HEK293 (cell line): Measurements from ENCODE around the gene LAIR2.

Experiments used
- BCL11A ChIP-seq: fragments of 450-650 bp; formaldehyde crosslinking; IDR thresholded peaks from 2 replicates; pipeline ENCODE4 v1.5.1; 2016; ENCODE audit warnings: low read depth, missing biosample characterization, missing genetic modification characterization
- BCL11B ChIP-seq: fragments of 450-650 bp; formaldehyde crosslinking; IDR thresholded peaks from 2 replicates; pipeline ENCODE4 v1.5.1; 2016; ENCODE audit warnings: low read depth, missing biosample characterization, missing genetic modification characterization
- EGR2 ChIP-seq: fragments of 450-650 bp; formaldehyde crosslinking; IDR thresholded peaks from 2 replicates; pipeline ENCODE4 v1.5.1; 2016; ENCODE audit warnings: low read depth, missing biosample characterization, missing genetic modification characterization
- HOXC10 ChIP-seq: sonication (generic); formaldehyde crosslinking; IDR thresholded peaks from 2 replicates; pipeline ENCODE4 v1.8.1; 2023; ENCODE audit warnings: mild to moderate bottlenecking, missing genetic modification reagents
- IKZF3 ChIP-seq: fragments of 450-650 bp; IDR thresholded peaks from 2 replicates; pipeline ENCODE4 v1.5.0; 2018; ENCODE audit warnings: missing biosample characterization, mild to moderate bottlenecking, missing genetic modification characterization, moderate library complexity
- KLF8 ChIP-seq: fragments of 450-650 bp; formaldehyde crosslinking; IDR thresholded peaks from 2 replicates; pipeline ENCODE4 v1.5.1; 2016; ENCODE audit warnings: missing biosample characterization, missing genetic modification characterization
- MEIS1 ChIP-seq: sonication (generic); formaldehyde crosslinking; IDR thresholded peaks from 2 replicates; pipeline ENCODE4 v1.8.1; 2022; ENCODE audit warnings: missing genetic modification reagents, mild to moderate bottlenecking, borderline replicate concordance
- OVOL3 ChIP-seq: fragments of 450-650 bp; formaldehyde crosslinking; IDR thresholded peaks from 2 replicates; pipeline ENCODE4 v1.5.1; 2016; ENCODE audit warnings: missing biosample characterization, missing genetic modification characterization
- PRDM6 ChIP-seq: fragments of 450-650 bp; formaldehyde crosslinking; IDR thresholded peaks from 2 replicates; pipeline ENCODE4 v1.5.1; 2017; ENCODE audit warnings: missing biosample characterization, missing genetic modification characterization
- SALL2 ChIP-seq: fragments of 450-650 bp; formaldehyde crosslinking; IDR thresholded peaks from 2 replicates; pipeline ENCODE4 v1.5.0; 2017; ENCODE audit warnings: missing biosample characterization, mild to moderate bottlenecking, missing genetic modification characterization, borderline replicate concordance
- SP3 ChIP-seq: fragments of 450-650 bp; formaldehyde crosslinking; IDR thresholded peaks from 2 replicates; pipeline ENCODE4 v1.5.1; 2016; ENCODE audit warnings: missing biosample characterization, missing genetic modification characterization
- WT1 ChIP-seq: fragments of 450-650 bp; formaldehyde crosslinking; IDR thresholded peaks from 2 replicates; pipeline ENCODE4 v1.5.1; 2016; ENCODE audit warnings: missing biosample characterization, missing genetic modification characterization
- ZBTB11 ChIP-seq: fragments of 450-650 bp; formaldehyde crosslinking; conservative IDR thresholded peaks from 2 replicates; pipeline ENCODE4 v1.5.1; 2016; ENCODE audit warnings: low read depth, missing biosample characterization, missing genetic modification characterization
- ZBTB17 ChIP-seq: fragments of 450-650 bp; formaldehyde crosslinking; IDR thresholded peaks from 2 replicates; pipeline ENCODE4 v1.5.1; 2016; ENCODE audit warnings: missing biosample characterization, missing genetic modification characterization
- ZNF133 ChIP-seq: fragments of 450-650 bp; formaldehyde crosslinking; IDR thresholded peaks from 2 replicates; pipeline ENCODE4 v1.5.1; 2016; ENCODE audit warnings: missing biosample characterization, missing genetic modification characterization
- ZNF155 ChIP-seq: fragments of 450-650 bp; formaldehyde crosslinking; IDR thresholded peaks from 2 replicates; pipeline ENCODE4 v1.5.1; 2016; ENCODE audit warnings: missing biosample characterization, missing genetic modification characterization
- ZNF157 ChIP-seq: fragments of 450-650 bp; formaldehyde crosslinking; IDR thresholded peaks from 2 replicates; pipeline ENCODE4 v1.5.1; 2016; ENCODE audit warnings: missing biosample characterization, missing genetic modification characterization
- ZNF19 ChIP-seq: fragments of 450-650 bp; formaldehyde crosslinking; IDR thresholded peaks from 2 replicates; pipeline ENCODE4; 2016; ENCODE audit warnings: missing biosample characterization, missing genetic modification characterization, low read depth
- ZNF214 ChIP-seq: fragments of 450-650 bp; formaldehyde crosslinking; IDR thresholded peaks from 2 replicates; pipeline ENCODE4 v1.5.1; 2017; ENCODE audit warnings: missing biosample characterization, mild to moderate bottlenecking, missing genetic modification characterization, borderline replicate concordance
- ZNF302 ChIP-seq: fragments of 450-650 bp; formaldehyde crosslinking; IDR thresholded peaks from 2 replicates; pipeline ENCODE4 v1.5.1; 2016; ENCODE audit warnings: missing biosample characterization, missing genetic modification characterization, low read depth
- ZNF394 ChIP-seq: fragments of 450-650 bp; formaldehyde crosslinking; IDR thresholded peaks from 2 replicates; pipeline ENCODE4 v1.5.1; 2016; ENCODE audit warnings: missing biosample characterization, missing genetic modification characterization, mild to moderate bottlenecking, moderate library complexity, borderline replicate concordance
- ZNF433 ChIP-seq: fragments of 450-650 bp; formaldehyde crosslinking; IDR thresholded peaks from 2 replicates; pipeline ENCODE4 v1.5.1; 2016; ENCODE audit warnings: missing biosample characterization, missing genetic modification characterization, low read depth
- ZNF560 ChIP-seq: fragments of 450-650 bp; formaldehyde crosslinking; IDR thresholded peaks from 2 replicates; pipeline ENCODE4 v1.5.1; 2017; ENCODE audit warnings: missing biosample characterization, missing genetic modification characterization, borderline replicate concordance
- ZNF561 ChIP-seq: fragments of 450-650 bp; IDR thresholded peaks from 2 replicates; pipeline ENCODE4 v1.5.1; 2018; ENCODE audit warnings: missing biosample characterization, missing genetic modification characterization, borderline replicate concordance
- ZNF596 ChIP-seq: fragments of 450-650 bp; IDR thresholded peaks from 2 replicates; pipeline ENCODE4 v1.5.0; 2018; ENCODE audit warnings: missing biosample characterization, mild to moderate bottlenecking, missing genetic modification characterization, moderate library complexity
- ZNF624 ChIP-seq: fragments of 450-650 bp; formaldehyde crosslinking; IDR thresholded peaks from 2 replicates; pipeline ENCODE4 v1.5.1; 2017; ENCODE audit warnings: missing biosample characterization, missing genetic modification characterization
- ZNF626 ChIP-seq: fragments of 450-650 bp; sonication (Bioruptor Pico); formaldehyde crosslinking; IDR thresholded peaks from 2 replicates; pipeline ENCODE4 v1.5.1; 2018; ENCODE audit warnings: missing biosample characterization, missing genetic modification characterization, inconsistent platforms
- ZNF629 ChIP-seq: fragments of 450-650 bp; formaldehyde crosslinking; IDR thresholded peaks from 2 replicates; pipeline ENCODE4 v1.5.1; 2017; ENCODE audit warnings: missing biosample characterization, missing genetic modification characterization
- ZNF654 ChIP-seq: fragments of 450-650 bp; formaldehyde crosslinking; IDR thresholded peaks from 2 replicates; pipeline ENCODE4 v1.5.1; 2016; ENCODE audit warnings: low read depth, missing biosample characterization, missing genetic modification characterization
- ZNF768 ChIP-seq: fragments of 450-650 bp; formaldehyde crosslinking; IDR thresholded peaks from 2 replicates; pipeline ENCODE4 v1.5.1; 2018; ENCODE audit warnings: missing biosample characterization, mild to moderate bottlenecking, missing genetic modification characterization
- ZNF785 ChIP-seq: fragments of 450-650 bp; formaldehyde crosslinking; IDR thresholded peaks from 2 replicates; pipeline ENCODE4 v1.5.1; 2016; ENCODE audit warnings: missing biosample characterization, missing genetic modification characterization
- ZSCAN18 ChIP-seq: fragments of 450-650 bp; formaldehyde crosslinking; IDR thresholded peaks from 2 replicates; pipeline ENCODE4 v1.5.1; 2016; ENCODE audit warnings: missing biosample characterization, missing genetic modification characterization
- ZSCAN4 ChIP-seq: fragments of 450-650 bp; formaldehyde crosslinking; IDR thresholded peaks from 2 replicates; pipeline ENCODE4 v1.5.1; 2017; ENCODE audit warnings: missing biosample characterization, missing genetic modification characterization

The LAIR2 gene

GRCh38 chr19:54464044-54464629 lies 38.5 kb upstream of the LAIR2 start (continued):
- 0 out of 2 replicates have a peak, but pooled peaks have one; percentile 58 for TF ChIP-seq ZSCAN4 (tag by site-specific recombination)
- TF ChIP-seq SP3 (tag by site-specific recombination): peak; percentile 97
- TF ChIP-seq ZNF768 (tag by site-specific recombination): no peak
- no peak for TF ChIP-seq EGR2 (tag by site-specific recombination)
- no peak for TF ChIP-seq ZNF157 (tag by site-specific recombination)
- peak; percentile 94 for TF ChIP-seq KLF8 (tag by site-specific recombination)
- TF ChIP-seq ZNF214 (tag by site-specific recombination): no peak
- TF ChIP-seq ZNF629: peak; percentile 12; the same call in 1 of the 2 replicates
- no peak for TF ChIP-seq ZNF624
- TF ChIP-seq ZNF654 (tag by site-specific recombination): no peak
- no peak for TF ChIP-seq MEIS1 (CRISPR knock-in tag)
- no peak for TF ChIP-seq ZNF626
- TF ChIP-seq SALL2 (tag by site-specific recombination): no peak
- no peak for TF ChIP-seq ZNF133 (tag by site-specific recombination)
- TF ChIP-seq ZNF785 (tag by site-specific recombination): no peak
- no peak for TF ChIP-seq ZNF561 (tag by site-specific recombination)
- no peak for TF ChIP-seq ZNF19 (tag by site-specific recombination)
- TF ChIP-seq ZNF596 (tag by site-specific recombination): no peak
- TF ChIP-seq ZBTB17 (tag by site-specific recombination): no peak
- TF ChIP-seq IKZF3: peak; percentile 29; the same call in 1 of the 2 replicates
- TF ChIP-seq OVOL3: no peak
- no peak for TF ChIP-seq ZNF433 (tag by site-specific recombination)
- no peak for TF ChIP-seq ZNF155
- TF ChIP-seq BCL11A (tag by site-specific recombination): no peak
- TF ChIP-seq ZNF302: no peak
- TF ChIP-seq PRDM6 (tag by site-specific recombination): no peak
- no peak for TF ChIP-seq ZNF560 (tag by site-specific recombination)
- TF ChIP-seq BCL11B (tag by site-specific recombination): no peak
- peak; percentile 76; the same call in 1 of the 2 replicates for TF ChIP-seq HOXC10 (CRISPR knock-in tag)
- TF ChIP-seq ZSCAN18 (tag by site-specific recombination): 0 out of 2 replicates have a peak, but pooled peaks have one; percentile 13
- TF ChIP-seq WT1 (tag by site-specific recombination): peak; percentile 54; the same call in 1 of the 2 replicates
- no peak for TF ChIP-seq ZBTB11
- TF ChIP-seq ZNF394: 0 out of 2 replicates have a peak, but pooled peaks have one; percentile 28
